ENCODE data around the gene UST.
"Not testable (repeated sequence)": the region's sequence is repeated elsewhere in the genome, so short reads cannot be mapped to it uniquely, and the experiment has no call there.

The UST gene

GRCh38 chr6:148842296-148843019 is 95.6 kb downstream of the UST start:
- no peak for DNase-seq

DNA sequence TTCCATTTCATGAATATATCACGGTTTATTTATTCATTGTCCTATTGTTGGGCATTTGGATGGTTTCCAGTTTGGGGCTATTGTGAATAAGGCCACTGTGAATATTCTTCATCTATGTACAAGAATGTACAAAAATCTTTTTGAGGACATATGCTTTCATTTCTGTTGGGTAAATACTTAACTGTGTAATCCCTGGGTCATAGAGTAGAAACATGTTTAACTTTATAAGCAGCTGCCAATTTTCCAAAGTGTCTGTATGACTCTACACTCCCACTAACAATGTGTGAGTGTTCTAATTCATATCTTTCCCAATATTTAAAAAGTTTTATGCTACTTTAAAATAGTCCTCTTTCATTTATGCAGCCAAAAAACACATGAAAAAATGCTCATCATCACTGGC is 98.6 kb downstream of the UST start:
- no peak for DNase-seq

- no peak for DNase-seq
These were observed 100.2 kb downstream of the UST start for GRCh38 chr6:148846778-148847761.

- no peak for DNase-seq
These were observed 102.1 kb downstream of the UST start for GRCh38 chr6:148848915-148849314.

GRCh38 chr6:148849449-148849848 is 102.6 kb downstream of the UST start:
- DNase-seq: not testable (repeated sequence)

DNA sequence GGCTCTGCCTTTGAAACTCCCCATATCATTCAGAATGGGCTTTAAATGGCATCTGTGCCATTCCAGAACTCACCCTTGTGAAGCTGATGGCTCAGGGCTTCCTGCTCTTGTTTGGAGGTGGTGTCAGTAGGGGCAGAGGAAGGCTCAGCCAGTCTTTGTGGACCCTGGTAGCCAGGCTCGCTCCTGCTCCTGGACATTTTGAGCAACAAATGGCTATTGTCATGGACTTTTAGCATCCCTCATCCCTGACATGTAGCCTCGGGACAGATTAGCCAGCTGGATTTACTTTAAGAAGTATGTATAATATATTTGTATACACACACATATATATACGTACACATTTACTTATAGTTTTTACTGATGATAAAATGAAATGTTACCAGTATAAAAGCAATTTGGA is 104.1 kb downstream of the UST start:
- no peak for DNase-seq

DNA sequence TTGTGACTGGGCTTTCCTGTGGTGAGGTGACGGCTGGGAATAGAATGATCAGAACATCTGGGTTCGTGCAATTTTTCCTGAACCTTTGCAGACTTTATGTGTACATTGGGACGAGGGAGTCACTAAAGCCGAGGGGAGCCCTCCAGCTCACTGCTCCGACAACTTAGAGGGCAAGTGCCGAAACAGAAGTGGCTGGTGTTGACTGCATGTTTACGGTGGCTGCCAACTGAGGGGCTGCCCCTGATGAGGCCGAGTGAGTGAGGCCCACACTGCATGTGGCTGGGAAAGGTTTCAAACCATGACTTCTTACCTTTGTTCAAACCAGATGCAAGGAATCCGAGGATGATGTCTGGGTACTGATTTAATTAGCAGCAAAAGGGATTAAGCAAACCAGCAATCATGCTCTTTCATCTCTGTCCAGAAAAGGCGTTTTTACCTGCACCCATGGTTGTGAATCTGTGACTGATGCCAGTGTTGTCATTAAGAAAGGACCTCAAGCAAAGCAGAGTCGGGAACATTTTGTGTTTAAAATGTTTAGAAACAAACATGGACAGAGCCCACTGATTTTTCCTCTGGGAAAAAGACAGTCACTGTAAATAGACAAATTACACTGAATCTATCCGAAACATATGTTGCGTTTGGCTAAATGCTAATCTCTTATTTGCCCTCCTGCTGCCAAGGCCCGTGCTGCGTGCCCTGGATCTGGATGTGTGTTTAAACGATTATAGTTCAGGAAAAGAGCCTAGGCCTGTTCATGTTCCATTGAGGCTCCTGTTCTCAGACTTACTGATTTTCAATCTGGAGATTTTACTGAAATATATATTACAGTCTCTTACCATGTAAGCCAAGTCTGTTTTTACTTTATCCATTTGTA is 105.1 kb downstream of the UST start:
- no peak for DNase-seq

DNA sequence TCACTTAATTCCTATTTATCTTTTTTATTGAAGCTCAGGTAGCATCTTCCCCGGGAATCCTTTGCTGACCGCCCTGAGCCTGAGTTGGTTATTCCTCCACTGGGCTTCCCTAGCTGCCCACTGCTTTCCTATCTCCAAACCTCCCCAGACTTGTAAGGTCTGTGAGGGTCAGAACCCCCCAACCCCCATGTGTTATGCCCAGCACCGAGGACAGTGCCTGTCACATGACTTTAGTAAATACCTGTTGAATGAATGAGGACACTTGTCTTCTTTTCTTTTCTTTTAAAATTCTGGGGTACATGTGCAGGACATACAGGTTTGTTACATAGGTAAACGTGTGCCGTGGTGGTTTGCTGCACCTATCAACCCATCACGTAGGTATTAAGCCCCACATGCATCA is 105.9 kb downstream of the UST start:
- DNase-seq: no peak

- DNase-seq: not testable (repeated sequence)
These were observed 106.3 kb downstream of the UST start for GRCh38 chr6:148853113-148853512.

DNA sequence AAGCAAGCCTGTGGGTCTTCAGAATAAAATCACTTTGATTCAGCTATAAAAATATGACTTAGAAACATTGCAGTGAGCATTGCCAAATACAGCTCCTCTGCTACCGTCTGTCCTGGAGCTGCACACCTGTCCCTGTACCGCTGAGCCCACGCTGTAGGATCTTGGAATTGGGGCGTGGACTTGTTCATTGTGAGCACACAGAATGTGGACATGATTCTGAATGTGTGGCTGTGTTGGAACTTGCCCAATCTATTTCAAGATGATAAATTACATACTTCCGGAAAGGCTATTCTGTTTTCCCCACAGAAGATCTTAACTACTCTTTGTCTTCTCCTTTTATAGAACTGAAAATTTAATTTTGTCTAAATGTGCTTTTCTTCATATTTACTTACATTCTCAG is 107.3 kb downstream of the UST start:
- no peak for DNase-seq

GRCh38 chr6:148854992-148855391 is 108.2 kb downstream of the UST start:
- DNase-seq: no peak

DNA sequence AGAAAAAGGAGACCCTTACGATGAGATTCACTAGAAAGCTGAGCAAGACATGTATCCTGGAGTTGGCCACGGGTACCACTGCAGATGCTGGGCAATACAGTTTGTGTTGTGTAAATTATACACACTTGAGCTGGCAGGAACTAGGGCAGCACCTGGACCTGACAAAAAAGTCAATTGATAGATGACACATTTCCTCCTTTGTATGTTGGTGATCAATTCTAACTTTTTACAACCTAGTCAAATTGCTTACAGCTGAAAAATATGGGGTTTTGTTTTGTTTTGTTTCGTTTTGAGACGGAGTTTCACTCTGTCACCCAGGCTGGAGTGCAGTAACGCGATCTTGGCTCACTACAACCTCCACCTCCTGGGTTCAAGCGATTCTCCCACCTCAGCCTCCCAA is 108.9 kb downstream of the UST start:
- DNase-seq: no peak

GRCh38 chr6:148857798-148858390 is 111.1 kb downstream of the UST start:
- no peak for DNase-seq

GRCh38 chr6:148864132-148864531 is 117.3 kb downstream of the UST start:
- not testable (repeated sequence) for DNase-seq

DNA sequence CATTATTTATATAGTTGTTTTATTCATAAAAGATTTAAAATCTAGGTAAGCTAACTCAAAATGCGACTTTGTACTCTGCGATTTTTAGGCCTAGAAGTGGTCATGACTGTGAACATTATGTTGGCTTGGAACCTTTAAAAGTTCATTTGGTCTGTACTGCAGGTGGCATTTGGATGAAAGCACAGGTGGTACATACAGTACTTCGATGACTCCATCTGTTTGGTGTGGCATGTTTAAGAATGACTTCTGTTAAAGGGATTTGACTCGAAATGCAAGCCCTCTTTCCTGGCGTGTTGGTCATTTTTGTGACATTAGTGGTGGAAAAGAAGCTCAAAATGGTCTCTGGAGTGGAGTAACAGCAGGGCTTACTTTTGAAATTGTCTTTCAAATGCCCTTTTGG is 118.1 kb downstream of the UST start:
- no peak for DNase-seq

- no peak for DNase-seq
These were observed 119.9 kb downstream of the UST start for GRCh38 chr6:148866657-148867268.

DNA sequence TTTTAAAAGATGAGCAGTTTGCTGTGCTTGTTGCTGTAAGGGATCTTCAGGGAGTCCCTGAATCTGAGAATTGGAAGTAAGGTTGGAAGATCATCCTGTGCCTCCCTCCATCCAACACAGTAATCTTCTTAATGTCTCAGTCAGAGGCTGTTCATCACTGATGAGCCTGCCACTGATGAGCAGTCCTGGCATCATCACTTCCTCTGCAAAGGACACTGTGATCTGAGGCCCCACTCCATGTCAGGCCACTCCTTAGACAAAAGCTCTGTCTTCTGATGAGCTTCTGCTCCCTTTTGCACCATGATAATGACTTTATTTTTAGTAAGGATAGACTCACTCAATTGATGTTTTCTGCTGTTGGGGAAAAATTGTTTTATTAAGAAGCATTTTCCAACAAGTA is 121.0 kb downstream of the UST start:
- no peak for DNase-seq

GRCh38 chr6:148868314-148868713 is 121.5 kb downstream of the UST start:
- DNase-seq: no peak

DNA sequence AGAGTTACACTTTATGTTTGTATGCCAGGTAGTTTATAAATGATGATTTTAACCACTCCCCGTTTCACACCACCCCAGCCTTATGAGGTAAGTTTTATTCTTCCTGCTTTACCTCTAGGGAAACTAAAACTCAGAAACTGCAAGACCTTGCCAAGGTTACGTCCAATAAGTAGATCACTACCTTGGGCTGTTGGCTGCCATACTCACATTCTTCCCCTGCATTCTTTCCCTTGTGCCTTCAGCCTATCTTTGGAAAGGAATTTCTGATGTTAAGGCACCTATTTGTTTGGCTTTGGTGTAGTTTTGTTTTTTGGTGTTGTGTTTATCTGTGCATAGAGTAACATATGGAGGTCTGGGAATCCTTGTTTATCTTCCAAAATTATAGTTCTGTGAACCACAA is 122.1 kb downstream of the UST start:
- DNase-seq: no peak

GRCh38 chr6:148869585-148869984 is 122.8 kb downstream of the UST start:
- no peak for DNase-seq

DNA sequence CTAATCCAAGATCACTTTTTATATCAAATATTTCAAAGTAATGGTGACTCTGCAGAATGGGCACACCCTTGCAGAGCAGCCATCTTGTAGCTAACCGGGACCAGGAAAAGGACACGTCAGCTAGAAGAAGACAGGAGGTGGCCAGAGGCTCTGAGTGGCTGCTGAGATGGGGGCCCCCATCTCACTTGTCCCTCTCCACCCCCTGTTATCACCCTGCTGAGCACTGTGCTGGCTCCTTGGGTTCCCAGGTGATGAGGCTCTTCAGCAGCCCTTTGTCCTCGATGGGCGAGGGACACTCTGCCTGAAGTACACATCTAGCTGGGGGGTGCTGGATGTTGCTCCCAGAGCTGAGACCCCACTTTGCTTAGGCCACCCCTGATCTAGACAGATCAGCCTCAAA is 126.3 kb downstream of the UST start:
- DNase-seq: no peak

DNA sequence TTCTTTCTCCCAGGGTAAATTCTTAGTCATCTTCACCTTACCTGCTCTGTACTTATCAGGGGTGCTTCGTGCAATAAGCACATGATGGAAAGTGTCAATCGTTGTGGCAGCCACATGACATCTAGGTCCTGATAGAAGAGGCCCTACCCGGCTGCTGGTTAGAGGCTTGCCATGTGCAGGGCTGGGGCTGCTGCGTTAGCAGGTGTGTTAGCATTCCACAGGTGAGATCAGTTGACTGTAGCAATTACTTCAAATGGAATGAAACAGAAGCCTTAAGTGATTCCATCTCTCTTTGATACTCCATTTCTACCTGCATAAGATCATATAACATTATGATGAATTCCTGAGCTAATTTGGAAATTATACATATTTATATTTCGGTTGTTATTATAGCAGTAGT is 127.0 kb downstream of the UST start:
- DNase-seq: no peak
